Measurements from ENCODE around the gene CYP4F8.

GRCh38 chr19:15616183-15616582 is 1.2 kb downstream of the CYP4F8 start:
- TF ChIP-seq CTCF (IDR thresholded peaks at IDR 0.05; ENCODE audit: low read depth, low read length, poor library complexity, severe bottlenecking), result no peak
- no peak for TF ChIP-seq EZH2phosphoT487 (IDR thresholded peaks at IDR 0.05; ENCODE audit: borderline replicate concordance, low read length)

Data from DOHH2 (cell line).